GM12892 (cell line): ENCODE data around the gene SRGAP2.
"Not testable (repeated sequence)": the region's sequence is repeated elsewhere in the genome, so short reads cannot be mapped to it uniquely, and the experiment has no call there.

Experiments
- POLR2A ChIP-seq: IDR thresholded peaks from 2 replicates; pipeline ENCODE4 v1.6.1; 2011; ENCODE audit warnings: low read depth, low read length, control low read depth
- POLR2AphosphoS5 ChIP-seq: IDR thresholded peaks from 2 replicates; pipeline ENCODE4 v1.6.1; 2011; ENCODE audit warnings: low read depth, low read length, control low read depth
- TAF1 ChIP-seq: IDR thresholded peaks from 2 replicates; pipeline ENCODE4 v1.6.1; 2011; ENCODE audit warnings: low read depth, mild to moderate bottlenecking, control low read depth, low read length, borderline replicate concordance

- not testable (repeated sequence) for TF ChIP-seq POLR2AphosphoS5, POLR2A, TAF1
These were observed 12.5 kb downstream of the SRGAP2 start for GRCh38 chr1:206215600-206216392.
